ENCODE data around the gene CENPF. TPM values are rescaled to one million over a fixed set of nuclear protein-coding genes. Genes with fewer than 3 reads are reported as not detected.
A peak's percentile ranks its signal among the peaks of the same experiment; 100 is the strongest.

CENPF gene, protein sequence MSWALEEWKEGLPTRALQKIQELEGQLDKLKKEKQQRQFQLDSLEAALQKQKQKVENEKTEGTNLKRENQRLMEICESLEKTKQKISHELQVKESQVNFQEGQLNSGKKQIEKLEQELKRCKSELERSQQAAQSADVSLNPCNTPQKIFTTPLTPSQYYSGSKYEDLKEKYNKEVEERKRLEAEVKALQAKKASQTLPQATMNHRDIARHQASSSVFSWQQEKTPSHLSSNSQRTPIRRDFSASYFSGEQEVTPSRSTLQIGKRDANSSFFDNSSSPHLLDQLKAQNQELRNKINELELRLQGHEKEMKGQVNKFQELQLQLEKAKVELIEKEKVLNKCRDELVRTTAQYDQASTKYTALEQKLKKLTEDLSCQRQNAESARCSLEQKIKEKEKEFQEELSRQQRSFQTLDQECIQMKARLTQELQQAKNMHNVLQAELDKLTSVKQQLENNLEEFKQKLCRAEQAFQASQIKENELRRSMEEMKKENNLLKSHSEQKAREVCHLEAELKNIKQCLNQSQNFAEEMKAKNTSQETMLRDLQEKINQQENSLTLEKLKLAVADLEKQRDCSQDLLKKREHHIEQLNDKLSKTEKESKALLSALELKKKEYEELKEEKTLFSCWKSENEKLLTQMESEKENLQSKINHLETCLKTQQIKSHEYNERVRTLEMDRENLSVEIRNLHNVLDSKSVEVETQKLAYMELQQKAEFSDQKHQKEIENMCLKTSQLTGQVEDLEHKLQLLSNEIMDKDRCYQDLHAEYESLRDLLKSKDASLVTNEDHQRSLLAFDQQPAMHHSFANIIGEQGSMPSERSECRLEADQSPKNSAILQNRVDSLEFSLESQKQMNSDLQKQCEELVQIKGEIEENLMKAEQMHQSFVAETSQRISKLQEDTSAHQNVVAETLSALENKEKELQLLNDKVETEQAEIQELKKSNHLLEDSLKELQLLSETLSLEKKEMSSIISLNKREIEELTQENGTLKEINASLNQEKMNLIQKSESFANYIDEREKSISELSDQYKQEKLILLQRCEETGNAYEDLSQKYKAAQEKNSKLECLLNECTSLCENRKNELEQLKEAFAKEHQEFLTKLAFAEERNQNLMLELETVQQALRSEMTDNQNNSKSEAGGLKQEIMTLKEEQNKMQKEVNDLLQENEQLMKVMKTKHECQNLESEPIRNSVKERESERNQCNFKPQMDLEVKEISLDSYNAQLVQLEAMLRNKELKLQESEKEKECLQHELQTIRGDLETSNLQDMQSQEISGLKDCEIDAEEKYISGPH (N-terminal part only)
- total RNA-seq: 0.53 and 1.7 TPM in 2 replicates

DNA sequence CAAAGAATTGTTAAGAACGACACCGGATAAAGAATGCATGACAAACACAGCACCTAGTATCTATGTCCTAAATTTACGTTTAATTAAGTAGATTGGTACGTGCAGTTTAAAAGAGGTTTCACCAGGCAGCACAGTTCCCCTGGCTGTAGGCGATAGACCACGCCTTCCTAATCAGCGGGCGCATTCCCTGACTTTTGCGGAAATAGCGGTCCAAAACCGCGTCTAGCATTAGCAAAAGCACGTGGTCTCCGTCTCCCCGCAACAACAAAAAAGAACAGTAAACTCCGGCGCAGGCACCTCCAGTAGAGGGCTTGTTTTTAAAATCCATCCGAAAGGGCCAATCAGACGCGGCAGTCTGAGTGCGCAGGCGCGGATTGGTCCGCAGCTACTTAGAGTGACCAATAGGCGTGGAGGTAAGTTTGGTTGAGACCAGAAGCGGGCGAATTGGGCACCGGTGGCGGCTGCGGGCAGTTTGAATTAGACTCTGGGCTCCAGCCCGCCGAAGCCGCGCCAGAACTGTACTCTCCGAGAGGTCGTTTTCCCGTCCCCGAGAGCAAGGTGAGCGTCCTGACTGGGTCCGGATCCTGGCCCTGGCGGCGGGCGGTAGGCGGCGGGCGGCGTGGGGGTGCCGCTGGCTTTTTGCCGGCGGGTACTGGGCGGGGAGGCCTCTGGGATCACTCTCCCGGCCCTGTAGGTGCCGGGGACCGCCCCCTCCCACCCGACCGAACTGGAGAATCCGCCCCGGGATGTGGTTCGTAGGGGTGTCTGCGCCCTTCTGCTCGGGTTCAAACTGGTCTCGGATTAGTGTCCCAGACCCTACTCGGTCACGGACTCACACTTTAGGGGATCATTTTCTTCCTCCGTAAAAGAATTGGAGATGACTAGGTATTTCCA lies at the start of gene CENPF:
Gene CENPF, plus strand, starts transcription at position 432 of the 894 bp plus-strand sequence. CDS start 10,560 bp downstream, outside the sequence.
- peak; percentile 97 for DNase-seq (ENCODE audit: low read depth)
- Histone ChIP-seq H3K4me3 (ENCODE audit: low read depth, low read length) (peak within 1 kb of the TSS; percentile 75), H3K36me3 (ENCODE audit: control insufficient read depth, insufficient read depth, low read length) (no peaks in the 10 kb centered on the region), H3K27me3 (ENCODE audit: control insufficient read depth, insufficient read depth, low read length) (no peaks in the 10 kb centered on the region)
- FAIRE-seq: no peak
- TF ChIP-seq, protein P1, sequence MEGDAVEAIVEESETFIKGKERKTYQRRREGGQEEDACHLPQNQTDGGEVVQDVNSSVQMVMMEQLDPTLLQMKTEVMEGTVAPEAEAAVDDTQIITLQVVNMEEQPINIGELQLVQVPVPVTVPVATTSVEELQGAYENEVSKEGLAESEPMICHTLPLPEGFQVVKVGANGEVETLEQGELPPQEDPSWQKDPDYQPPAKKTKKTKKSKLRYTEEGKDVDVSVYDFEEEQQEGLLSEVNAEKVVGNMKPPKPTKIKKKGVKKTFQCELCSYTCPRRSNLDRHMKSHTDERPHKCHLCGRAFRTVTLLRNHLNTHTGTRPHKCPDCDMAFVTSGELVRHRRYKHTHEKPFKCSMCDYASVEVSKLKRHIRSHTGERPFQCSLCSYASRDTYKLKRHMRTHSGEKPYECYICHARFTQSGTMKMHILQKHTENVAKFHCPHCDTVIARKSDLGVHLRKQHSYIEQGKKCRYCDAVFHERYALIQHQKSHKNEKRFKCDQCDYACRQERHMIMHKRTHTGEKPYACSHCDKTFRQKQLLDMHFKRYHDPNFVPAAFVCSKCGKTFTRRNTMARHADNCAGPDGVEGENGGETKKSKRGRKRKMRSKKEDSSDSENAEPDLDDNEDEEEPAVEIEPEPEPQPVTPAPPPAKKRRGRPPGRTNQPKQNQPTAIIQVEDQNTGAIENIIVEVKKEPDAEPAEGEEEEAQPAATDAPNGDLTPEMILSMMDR (IDR thresholded peaks at IDR 0.05; ENCODE audit: insufficient read depth, low read length, severe bottlenecking): peak; percentile 31

DNA sequence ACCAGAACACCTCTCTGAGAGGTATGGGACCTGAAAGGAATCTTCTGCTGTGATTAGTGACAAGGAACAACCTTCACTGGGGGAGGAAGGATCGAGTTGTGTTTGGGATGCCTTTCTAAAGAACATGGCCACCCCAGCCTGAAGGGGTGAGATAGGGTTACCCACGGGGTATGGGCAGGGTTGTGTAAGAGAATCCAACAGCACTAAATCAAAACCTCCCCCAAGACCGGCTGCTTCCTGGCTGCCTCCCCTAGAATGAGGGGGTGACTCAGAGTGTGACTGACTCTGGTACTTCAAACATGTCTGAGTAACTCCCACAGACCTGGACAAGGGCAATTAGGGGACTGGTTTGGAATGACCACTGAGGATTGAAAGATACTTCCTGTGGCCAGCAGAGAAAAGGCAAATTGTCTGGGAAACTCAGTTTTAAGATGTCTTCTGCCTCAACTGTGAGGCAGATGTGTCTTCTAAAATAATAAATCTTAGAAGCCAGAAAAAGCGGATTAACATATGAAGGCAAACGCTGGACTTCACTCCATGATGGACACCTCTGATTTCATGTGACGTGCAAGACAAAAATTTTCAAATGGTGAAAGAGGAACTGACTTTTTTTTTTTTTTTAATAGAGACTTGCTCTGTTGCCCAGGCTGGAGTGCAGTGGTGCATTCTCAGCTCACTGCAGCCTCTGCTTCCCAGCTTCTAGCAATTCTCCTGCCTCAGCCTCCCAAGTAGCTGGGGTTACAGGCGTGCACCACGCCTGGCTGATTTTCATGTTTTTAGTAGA lies 44.9 kb upstream of the CENPF start:
- Histone ChIP-seq H3K27me3 (ENCODE audit: control insufficient read depth, insufficient read depth, low read length) (no peaks in the 10 kb centered on the region), H3K36me3 (ENCODE audit: control insufficient read depth, insufficient read depth, low read length) (no peaks in the 10 kb centered on the region), H3K4me3 (ENCODE audit: low read depth, low read length) (no peak overlapping the region)
- FAIRE-seq (no peak), DNase-seq (ENCODE audit: low read depth) (peak; percentile 92)
- TF ChIP-seq, protein P1 (IDR thresholded peaks at IDR 0.05; ENCODE audit: insufficient read depth, low read length, severe bottlenecking): no peak

DNA sequence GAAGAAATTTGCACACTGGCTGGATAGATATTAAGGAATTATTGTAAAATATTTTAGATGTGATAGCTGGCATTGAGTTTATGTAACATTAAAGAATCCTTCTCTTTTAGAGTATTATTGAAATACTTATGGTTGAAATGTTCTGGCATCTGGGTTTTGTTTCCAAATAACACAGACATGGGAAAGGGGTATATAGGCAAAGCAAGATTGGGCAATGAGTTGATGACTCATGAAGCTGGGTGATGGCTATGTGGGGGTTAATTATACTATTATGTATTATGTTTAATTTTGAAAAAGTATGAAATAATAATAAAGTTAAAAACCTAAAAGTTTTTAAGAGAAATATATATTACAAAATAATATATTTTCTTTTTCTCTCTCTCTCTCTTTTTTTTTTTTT lies 39.1 kb upstream of the CENPF start:
- TF ChIP-seq, protein P1 (IDR thresholded peaks at IDR 0.05; ENCODE audit: insufficient read depth, low read length, severe bottlenecking): no peak
- DNase-seq (ENCODE audit: low read depth): peak; percentile 67
- Histone ChIP-seq H3K4me3 (ENCODE audit: low read depth, low read length) (no peak overlapping the region), H3K36me3 (ENCODE audit: control insufficient read depth, insufficient read depth, low read length) (no peaks in the 10 kb centered on the region), H3K27me3 (ENCODE audit: control insufficient read depth, insufficient read depth, low read length) (no peaks in the 10 kb centered on the region)
- no peak for FAIRE-seq

DNA sequence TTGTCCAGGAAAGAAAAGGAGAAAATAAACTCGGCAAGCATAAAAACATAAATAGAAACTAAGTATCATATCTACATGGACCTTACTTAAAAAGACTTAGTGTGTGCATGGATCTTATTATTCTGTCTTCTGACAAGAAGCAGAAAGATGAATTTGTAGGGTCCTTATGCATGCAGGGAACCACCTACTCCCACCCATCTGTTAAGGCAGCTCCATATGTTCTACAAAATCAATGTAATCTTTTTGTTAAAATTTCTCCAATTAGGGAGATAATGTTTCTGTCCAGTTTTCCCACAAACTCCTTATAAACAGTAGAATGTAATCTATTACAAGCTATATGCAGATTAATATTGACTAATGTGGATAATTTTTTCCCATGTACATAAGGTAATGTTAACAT lies 37.7 kb upstream of the CENPF start:
- DNase-seq (ENCODE audit: low read depth) (no peak), FAIRE-seq (no peak)

More for the DNA sequence above, 37.7 kb upstream of the CENPF start:
- no peak overlapping the region for H3K4me3 ChIP-seq (ENCODE audit: low read depth, low read length)
- no peaks in the 10 kb centered on the region for H3K27me3 ChIP-seq (ENCODE audit: control insufficient read depth, insufficient read depth, low read length)
- H3K36me3 ChIP-seq (ENCODE audit: control insufficient read depth, insufficient read depth, low read length): no peaks in the 10 kb centered on the region
- TF ChIP-seq, protein P1 (IDR thresholded peaks at IDR 0.05; ENCODE audit: insufficient read depth, low read length, severe bottlenecking): no peak
